Endodermal cell (in vitro differentiated cells): ENCODE results near the gene MTHFS. TPM values are rescaled to one million over a fixed set of nuclear protein-coding genes. Genes with fewer than 3 reads are reported as not detected.

Source experiments
- DNase-seq: peaks from one replicate; pipeline ENCODE4 v3.0.0-alpha.2; 2017
- H3K27ac ChIP-seq: 2 replicates; pipeline ENCODE4 v1.5.1; 2013; ENCODE audit warnings: mild to moderate bottlenecking, low read depth, low read length, moderate library complexity
- H3K27me3 ChIP-seq: 2 replicates; pipeline ENCODE4 v1.6.1; 2013; ENCODE audit warnings: mild to moderate bottlenecking, low read length, moderate library complexity; ENCODE audit not compliant: insufficient read depth, control insufficient read depth, poor library complexity, severe bottlenecking
- H3K36me3 ChIP-seq: 2 replicates; pipeline ENCODE4 v1.7.0; 2013; ENCODE audit warnings: mild to moderate bottlenecking, low read length, moderate library complexity; ENCODE audit not compliant: control insufficient read depth, insufficient read depth
- H3K4me1 ChIP-seq: one replicate; pipeline ENCODE4 v1.7.0; 2013; ENCODE audit warnings: low read length; ENCODE audit not compliant: control insufficient read depth, insufficient read depth
- H3K4me3 ChIP-seq: 2 replicates; pipeline ENCODE4 v1.5.1; 2013; ENCODE audit warnings: mild to moderate bottlenecking, low read length, moderate library complexity
- H3K9ac ChIP-seq: 2 replicates; pipeline ENCODE4 v1.6.1; 2013; ENCODE audit warnings: mild to moderate bottlenecking, low read length, moderate library complexity; ENCODE audit not compliant: poor library complexity, severe bottlenecking; ENCODE audit errors: extremely low read depth
- H3K9me3 ChIP-seq: 2 replicates; pipeline ENCODE4 v1.6.1; 2013; ENCODE audit warnings: mild to moderate bottlenecking, low read length, moderate library complexity; ENCODE audit not compliant: control insufficient read depth
- H3K27ac Mint-ChIP-seq: 2 replicates; pipeline ENCODE4 v1.8.0; 2020; ENCODE audit warnings: mixed read lengths
- H3K27me3 Mint-ChIP-seq: 2 replicates; pipeline ENCODE4 v1.8.0; 2021; ENCODE audit warnings: mild to moderate bottlenecking, mixed read lengths; ENCODE audit not compliant: insufficient read depth
- H3K36me3 Mint-ChIP-seq: 2 replicates; pipeline ENCODE4 v1.8.0; 2020; ENCODE audit warnings: low read depth, mixed read lengths
- H3K4me1 Mint-ChIP-seq: 2 replicates; pipeline ENCODE4 v1.8.0; 2020; ENCODE audit warnings: mixed read lengths
- H3K4me3 Mint-ChIP-seq: 2 replicates; pipeline ENCODE4 v1.8.0; 2020; ENCODE audit warnings: mild to moderate bottlenecking, moderate library complexity, mixed read lengths
- H3K9me3 Mint-ChIP-seq: 2 replicates; pipeline ENCODE4 v1.8.0; 2020; ENCODE audit warnings: mild to moderate bottlenecking, mixed read lengths
- WGBS, 2 experiments: methylation state at CpG; one replicate each; pipeline versions ENCODE4 v1.1.5 to v1.1.7; 2013; ENCODE audit warnings: missing lambda C conversion rate in 2 of 2, mixed read lengths in 1 of 2; ENCODE audit not compliant: insufficient coverage in 1 of 2, insufficient read length in 1 of 2; 5-methylcytosine and 5-hydroxymethylcytosine counted together
- total RNA-seq, 2 donors: library from RNA; stranded (reverse); fragmentation: NEBNext Ultra II Directional in 1 of 2; extraction: Animal tissue kit (Norgen Biotek cat#: 25700) in 1 of 2; gene quantifications; 2 replicates in 1 of 2; 3 replicates in 1 of 2; pipeline ENCODE4 v1.2.1, GENCODE V29; 2021
- TF ChIP-seq, protein P1 (sequence below): fragments of 200-600 bp; sonication (generic); conservative IDR thresholded peaks from 2 replicates; pipeline ENCODE4 v1.5.0; 2021; ENCODE audit warnings: antibody characterized with exemption, mild to moderate bottlenecking

The MTHFS gene
- total RNA-seq, 2 donors from 2014 or later = 28.2 to 33.6 TPM

DNA sequence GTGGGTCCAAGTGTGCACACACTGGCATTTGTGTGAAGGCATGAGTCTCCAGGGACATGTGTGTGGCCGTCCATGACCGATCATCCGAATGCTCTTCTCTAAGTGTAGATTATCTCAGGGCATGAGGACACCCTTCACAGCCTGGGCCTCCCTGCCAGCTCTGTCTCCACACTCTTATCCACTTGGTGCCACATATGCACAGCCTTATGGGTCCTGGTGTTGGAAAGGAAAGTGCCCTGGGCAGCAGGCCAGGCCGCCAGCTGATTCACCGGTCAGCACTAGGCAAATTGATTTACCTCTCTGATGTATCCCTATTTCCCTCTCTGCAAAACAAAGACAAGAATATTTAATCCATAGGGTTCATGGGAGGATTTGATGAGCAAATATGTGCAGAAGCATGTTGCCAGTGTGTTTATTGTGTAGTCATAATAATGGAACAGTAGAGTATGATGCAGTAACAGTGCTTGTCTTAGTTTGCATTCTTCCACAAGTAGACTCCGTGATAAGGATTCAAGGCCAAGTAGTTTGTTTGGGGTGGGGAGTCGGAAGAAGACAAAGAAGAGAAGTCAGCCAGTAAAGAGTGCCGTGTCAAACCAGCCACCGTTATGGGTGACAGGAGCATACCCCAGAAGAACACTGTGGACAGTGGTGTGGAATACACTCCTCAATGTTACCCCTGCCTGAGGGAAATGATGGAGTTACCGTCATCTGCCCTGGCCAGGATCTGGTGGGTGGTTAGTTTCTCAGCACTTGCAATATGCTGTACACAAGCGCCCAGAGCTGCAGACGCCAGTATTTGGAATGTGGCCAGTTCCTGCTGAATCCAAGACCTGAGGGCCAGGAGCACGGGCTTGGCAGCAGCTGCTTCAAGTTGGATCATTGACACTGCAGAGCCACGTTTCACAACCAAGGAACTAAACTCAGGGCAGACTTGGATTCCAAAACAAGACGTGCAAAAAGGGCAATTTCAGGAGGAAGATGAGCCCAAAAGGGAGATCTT lies 85.1 kb downstream of the MTHFS start:
- Histone ChIP-seq H3K27me3 (no peaks in the 10 kb centered on the region), H3K4me3 (no peak overlapping the region), H3K9me3 (no peaks in the 10 kb centered on the region), H3K36me3 (no peaks in the 10 kb centered on the region), H3K9ac (no peak overlapping the region), H3K4me1 (no peaks in the 10 kb centered on the region), H3K27ac (no peak overlapping the region)
- Mint-ChIP-seq H3K4me3 (no peak overlapping the region), H3K36me3 (no peaks in the 10 kb centered on the region), H3K9me3 (no peaks in the 10 kb centered on the region), H3K4me1 (no peaks in the 10 kb centered on the region), H3K27me3 (no peaks in the 10 kb centered on the region), H3K27ac (no peak overlapping the region)
- 91 to 96% methylated on average over 11 to 15 of the region's 15 CpGs for WGBS, 2 experiments
- TF ChIP-seq, protein P1, sequence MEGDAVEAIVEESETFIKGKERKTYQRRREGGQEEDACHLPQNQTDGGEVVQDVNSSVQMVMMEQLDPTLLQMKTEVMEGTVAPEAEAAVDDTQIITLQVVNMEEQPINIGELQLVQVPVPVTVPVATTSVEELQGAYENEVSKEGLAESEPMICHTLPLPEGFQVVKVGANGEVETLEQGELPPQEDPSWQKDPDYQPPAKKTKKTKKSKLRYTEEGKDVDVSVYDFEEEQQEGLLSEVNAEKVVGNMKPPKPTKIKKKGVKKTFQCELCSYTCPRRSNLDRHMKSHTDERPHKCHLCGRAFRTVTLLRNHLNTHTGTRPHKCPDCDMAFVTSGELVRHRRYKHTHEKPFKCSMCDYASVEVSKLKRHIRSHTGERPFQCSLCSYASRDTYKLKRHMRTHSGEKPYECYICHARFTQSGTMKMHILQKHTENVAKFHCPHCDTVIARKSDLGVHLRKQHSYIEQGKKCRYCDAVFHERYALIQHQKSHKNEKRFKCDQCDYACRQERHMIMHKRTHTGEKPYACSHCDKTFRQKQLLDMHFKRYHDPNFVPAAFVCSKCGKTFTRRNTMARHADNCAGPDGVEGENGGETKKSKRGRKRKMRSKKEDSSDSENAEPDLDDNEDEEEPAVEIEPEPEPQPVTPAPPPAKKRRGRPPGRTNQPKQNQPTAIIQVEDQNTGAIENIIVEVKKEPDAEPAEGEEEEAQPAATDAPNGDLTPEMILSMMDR = no peak
- no peak for DNase-seq

DNA sequence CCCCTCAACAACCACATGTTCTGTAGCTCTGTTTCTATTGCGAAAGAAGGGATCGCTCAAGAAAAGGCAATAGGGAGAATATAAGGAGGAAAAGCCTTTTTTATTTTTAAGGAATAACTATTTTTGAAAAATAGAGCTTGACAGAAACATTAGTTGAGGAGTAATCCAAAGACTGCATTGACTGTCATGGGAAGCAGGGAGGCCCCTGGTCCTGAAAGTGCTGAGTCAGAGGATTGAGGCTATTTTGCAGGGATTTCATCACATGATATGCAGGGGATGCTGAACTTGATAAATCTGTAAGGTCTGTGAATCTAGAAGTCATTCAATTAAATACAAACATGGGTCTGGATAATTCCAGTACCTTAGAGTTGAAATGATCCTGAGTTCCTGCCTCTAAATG lies 92.0 kb downstream of the MTHFS start:
- Histone ChIP-seq H3K36me3 (no peaks in the 10 kb centered on the region), H3K9ac (no peak overlapping the region), H3K9me3 (no peaks in the 10 kb centered on the region), H3K4me3 (no peak overlapping the region), H3K27me3 (no peaks in the 10 kb centered on the region), H3K4me1 (no peaks in the 10 kb centered on the region), H3K27ac (no peak overlapping the region)
- H3K27ac Mint-ChIP-seq = no peak overlapping the region
- no peaks in the 10 kb centered on the region for H3K4me1 Mint-ChIP-seq
- H3K4me3 Mint-ChIP-seq = no peak overlapping the region
- DNase-seq = no peak
- WGBS, 2 experiments = 95% methylated on average over 2 of the region's 2 CpGs; no CpG with 5 or more reads in 1 of the 2 experiments
- TF ChIP-seq, protein P1 = no peak
- no peaks in the 10 kb centered on the region for H3K27me3 Mint-ChIP-seq
- H3K36me3 Mint-ChIP-seq = no peaks in the 10 kb centered on the region
- H3K9me3 Mint-ChIP-seq = no peaks in the 10 kb centered on the region

GRCh38 chr15:79798311-79798710 lies 98.5 kb downstream of the MTHFS start:
- H3K9me3 Mint-ChIP-seq = no peaks in the 10 kb centered on the region
- DNase-seq = no peak
- H3K9me3 ChIP-seq = no peaks in the 10 kb centered on the region
- H3K27ac ChIP-seq = no peak overlapping the region
- H3K27me3 ChIP-seq = no peaks in the 10 kb centered on the region
- H3K27ac Mint-ChIP-seq = no peak overlapping the region
- no peak overlapping the region for H3K9ac ChIP-seq
- no peaks in the 10 kb centered on the region for H3K36me3 Mint-ChIP-seq
- no peak overlapping the region for H3K4me3 ChIP-seq
- 96 to 100% methylated on average over 1 to 2 of the region's 2 CpGs for WGBS, 2 experiments
- no peaks in the 10 kb centered on the region for H3K36me3 ChIP-seq
- no peaks in the 10 kb centered on the region for H3K4me1 Mint-ChIP-seq
- no peak overlapping the region for H3K4me3 Mint-ChIP-seq
- no peaks in the 10 kb centered on the region for H3K4me1 ChIP-seq
- H3K27me3 Mint-ChIP-seq = no peaks in the 10 kb centered on the region
- TF ChIP-seq, protein P1 = no peak

Other genes with a start within 250 kb of the MTHFS start
- gene BCL2A1, start 74.2 kb upstream of the MTHFS start, total RNA-seq = not detected
- gene ZFAND6, start 162.7 kb upstream of the MTHFS start, total RNA-seq = 10 to 100 TPM; 84.5 to 86.2 TPM